Bronchial smooth muscle cell (primary cell): ENCODE measurements around the gene NSUN6. TPM values are rescaled to one million over a fixed set of nuclear protein-coding genes. Genes with fewer than 3 reads are reported as not detected.

Source experiments
- total RNA-seq: library from RNA; depleted of rRNA; stranded (reverse); fragments of >200 nt; gene quantifications from 2 replicates; pipeline ENCODE4 v1.2.1, GENCODE V29; 2014

Gene NSUN6
- 9.0 and 13.5 TPM in 2 replicates for total RNA-seq

GRCh38 chr10:18651324-18652007 lies at the start of gene NSUN6:
Gene NSUN6 (minus strand): TSS chr10:18651587. CDS start chr10:18651203, 384 bp downstream.

GRCh38 chr10:18659125-18659818 lies 7.9 kb upstream of the NSUN6 start, which contains the start of gene ARL5B:
Gene ARL5B (plus strand): TSS chr10:18659431. CDS start chr10:18659638, 207 bp downstream.

Other genes with a start within 250 kb of the NSUN6 start
- 4.7 and 8.8 TPM in 2 replicates for gene ARL5B, start 7.8 kb upstream of the NSUN6 start, total RNA-seq